ENCODE measurements around the gene KDM7A. TPM values are rescaled to one million over a fixed set of nuclear protein-coding genes. Genes with fewer than 3 reads are reported as not detected.
"Not testable (repeated sequence)": the region's sequence is repeated elsewhere in the genome, so short reads cannot be mapped to it uniquely, and the experiment has no call there.

KDM7A gene
- total and polyA plus RNA-seq, 2 donors, result 6.3 to 14.8 TPM

DNA sequence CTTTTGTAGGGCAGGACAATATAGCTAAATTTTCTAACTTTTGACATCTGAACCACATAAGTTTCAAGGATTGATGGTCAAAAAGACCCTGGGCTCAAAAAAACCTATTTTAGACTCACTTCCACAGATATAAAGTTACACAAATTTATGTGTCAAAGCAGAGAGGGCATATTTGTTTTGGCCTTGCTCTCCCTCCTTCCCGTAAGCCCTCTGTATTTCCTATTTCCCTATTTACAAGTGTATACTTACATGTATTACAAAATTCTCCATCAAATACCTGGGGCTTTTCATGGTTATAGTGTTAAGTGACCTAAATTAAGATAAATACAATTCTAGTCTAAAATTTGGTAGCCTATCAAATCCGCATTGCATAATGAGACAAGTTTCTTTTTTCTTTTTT is 2.6 kb downstream of the KDM7A start:
- Histone ChIP-seq H3K36me3 (ENCODE audit: control insufficient read depth in 2 of 2, insufficient read depth in 2 of 2, low read length in 1 of 2) (no peaks in the 10 kb centered on the region), H3K4me1 (ENCODE audit: control insufficient read depth in 2 of 2, insufficient read depth in 2 of 2, low read length in 2 of 2) (peaks cover 0 to 8% of the 10 kb centered on the region in 2 donors), H3K4me3 (ENCODE audit: low read length in 2 of 2) (no peak overlapping the region), H3K27me3 (ENCODE audit: control insufficient read depth in 2 of 2, insufficient read depth in 1 of 2, low read length in 1 of 2) (peaks cover 10 to 27% of the 10 kb centered on the region in 2 donors), H3K27ac (ENCODE audit: low read depth in 1 of 2, low read length in 1 of 2) (no peak overlapping the region), H3K9me3 (ENCODE audit: control insufficient read depth in 2 of 2, insufficient read depth in 1 of 2, low read length in 1 of 2) (no peaks in the 10 kb centered on the region)
- no peak for DNase-seq (ENCODE audit: low read depth in 6 of 9, low spot score in 9 of 9)
- WGBS, result 95% methylated on average over 2 of the region's 2 CpGs

DNA sequence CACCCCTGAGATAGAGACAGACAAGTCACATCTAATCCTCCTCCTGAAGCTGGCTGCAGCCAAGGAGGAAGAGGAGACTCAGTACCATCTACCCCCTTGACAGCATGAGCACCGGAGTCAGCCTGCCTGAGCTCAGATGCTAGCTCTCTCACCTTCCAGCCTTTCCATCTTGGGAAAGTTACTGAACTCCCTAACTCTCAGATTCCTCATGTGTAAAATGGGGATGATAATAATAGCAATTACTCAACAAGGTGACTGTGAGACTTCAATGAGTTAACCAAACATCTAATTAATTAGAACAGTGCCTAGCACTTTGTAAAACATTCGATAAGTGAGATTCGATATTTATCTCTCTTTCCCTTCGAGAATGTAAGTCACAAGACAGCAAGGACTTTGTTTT is 6.4 kb downstream of the KDM7A start:
- 97% methylated on average over 4 of the region's 4 CpGs for WGBS
- H3K9me3 ChIP-seq (ENCODE audit: control insufficient read depth in 2 of 2, insufficient read depth in 1 of 2, low read length in 1 of 2), result no peaks in the 10 kb centered on the region
- DNase-seq (ENCODE audit: low read depth in 6 of 9, low spot score in 9 of 9), result no peak

GRCh38 chr7:140168816-140169215 is 8.0 kb downstream of the KDM7A start:
- no peak overlapping the region for H3K4me3 ChIP-seq (ENCODE audit: low read length in 2 of 2)
- no peak for DNase-seq (ENCODE audit: low read depth in 6 of 9, low spot score in 9 of 9)
- no peaks in the 10 kb centered on the region for H3K36me3 ChIP-seq (ENCODE audit: control insufficient read depth in 2 of 2, insufficient read depth in 2 of 2, low read length in 1 of 2)
- no peaks in the 10 kb centered on the region for H3K27me3 ChIP-seq (ENCODE audit: control insufficient read depth in 2 of 2, insufficient read depth in 1 of 2, low read length in 1 of 2)
- H3K27ac ChIP-seq (ENCODE audit: low read depth in 1 of 2, low read length in 1 of 2), result no peak overlapping the region
- H3K4me1 ChIP-seq (ENCODE audit: control insufficient read depth in 2 of 2, insufficient read depth in 2 of 2, low read length in 2 of 2), result no peaks in the 10 kb centered on the region
- WGBS, result 92% methylated on average over 2 of the region's 2 CpGs
- H3K9me3 ChIP-seq (ENCODE audit: control insufficient read depth in 2 of 2, insufficient read depth in 1 of 2, low read length in 1 of 2), result no peaks in the 10 kb centered on the region

More for the DNA sequence above, 6.4 kb downstream of the KDM7A start:
- no peaks in the 10 kb centered on the region for H3K36me3 ChIP-seq (ENCODE audit: control insufficient read depth in 2 of 2, insufficient read depth in 2 of 2, low read length in 1 of 2)
- H3K27me3 ChIP-seq (ENCODE audit: control insufficient read depth in 2 of 2, insufficient read depth in 1 of 2, low read length in 1 of 2), result peaks cover 0 to 1% of the 10 kb centered on the region in 2 donors
- H3K4me3 ChIP-seq (ENCODE audit: low read length in 2 of 2), result no peak overlapping the region
- H3K4me1 ChIP-seq (ENCODE audit: control insufficient read depth in 2 of 2, insufficient read depth in 2 of 2, low read length in 2 of 2), result no peaks in the 10 kb centered on the region
- H3K27ac ChIP-seq (ENCODE audit: low read depth in 1 of 2, low read length in 1 of 2), result no peak overlapping the region

GRCh38 chr7:140165422-140165821 is 11.4 kb downstream of the KDM7A start:
- Histone ChIP-seq H3K36me3 (ENCODE audit: control insufficient read depth in 2 of 2, insufficient read depth in 2 of 2, low read length in 1 of 2) (no peaks in the 10 kb centered on the region), H3K27me3 (ENCODE audit: control insufficient read depth in 2 of 2, insufficient read depth in 1 of 2, low read length in 1 of 2) (no peaks in the 10 kb centered on the region), H3K27ac (ENCODE audit: low read depth in 1 of 2, low read length in 1 of 2) (no peak overlapping the region), H3K9me3 (ENCODE audit: control insufficient read depth in 2 of 2, insufficient read depth in 1 of 2, low read length in 1 of 2) (no peaks in the 10 kb centered on the region), H3K4me3 (ENCODE audit: low read length in 2 of 2) (no peak overlapping the region), H3K4me1 (ENCODE audit: control insufficient read depth in 2 of 2, insufficient read depth in 2 of 2, low read length in 2 of 2) (no peaks in the 10 kb centered on the region)
- WGBS, result 94% methylated on average over 3 of the region's 3 CpGs
- DNase-seq (ENCODE audit: low read depth in 6 of 9, low spot score in 9 of 9), result no peak

GRCh38 chr7:140162081-140162480 is 14.7 kb downstream of the KDM7A start:
- H3K4me1 ChIP-seq (ENCODE audit: control insufficient read depth in 2 of 2, insufficient read depth in 2 of 2, low read length in 2 of 2); DNase-seq (ENCODE audit: low read depth in 6 of 9, low spot score in 9 of 9): not testable (repeated sequence)

GRCh38 chr7:140161047-140161446 is 15.7 kb downstream of the KDM7A start:
- Histone ChIP-seq H3K4me3 (ENCODE audit: low read length in 2 of 2) (no peak overlapping the region), H3K4me1 (ENCODE audit: control insufficient read depth in 2 of 2, insufficient read depth in 2 of 2, low read length in 2 of 2) (no peaks in the 10 kb centered on the region), H3K36me3 (ENCODE audit: control insufficient read depth in 2 of 2, insufficient read depth in 2 of 2, low read length in 1 of 2) (no peaks in the 10 kb centered on the region), H3K27ac (ENCODE audit: low read depth in 1 of 2, low read length in 1 of 2) (no peak overlapping the region), H3K27me3 (ENCODE audit: control insufficient read depth in 2 of 2, insufficient read depth in 1 of 2, low read length in 1 of 2) (no peaks in the 10 kb centered on the region), H3K9me3 (ENCODE audit: control insufficient read depth in 2 of 2, insufficient read depth in 1 of 2, low read length in 1 of 2) (no peaks in the 10 kb centered on the region)
- 98% methylated on average over 1 of the region's 1 CpG for WGBS
- no peak for DNase-seq (ENCODE audit: low read depth in 6 of 9, low spot score in 9 of 9)

More at GRCh38 chr7:140162081-140162480, 14.7 kb downstream of the KDM7A start:
- not testable (repeated sequence) for H3K27me3 ChIP-seq (ENCODE audit: control insufficient read depth in 2 of 2, insufficient read depth in 1 of 2, low read length in 1 of 2); H3K27ac ChIP-seq (ENCODE audit: low read depth in 1 of 2, low read length in 1 of 2); H3K36me3 ChIP-seq (ENCODE audit: control insufficient read depth in 2 of 2, insufficient read depth in 2 of 2, low read length in 1 of 2); H3K4me3 ChIP-seq (ENCODE audit: low read length in 2 of 2); H3K9me3 ChIP-seq (ENCODE audit: control insufficient read depth in 2 of 2, insufficient read depth in 1 of 2, low read length in 1 of 2)
- 98% methylated on average over 11 of the region's 11 CpGs for whole genome bisulfite sequencing

GRCh38 chr7:140160308-140160707 is 16.5 kb downstream of the KDM7A start:
- H3K4me1 ChIP-seq (ENCODE audit: control insufficient read depth in 2 of 2, insufficient read depth in 2 of 2, low read length in 2 of 2), result no peaks in the 10 kb centered on the region
- 77% methylated on average over 2 of the region's 2 CpGs for WGBS
- no peak overlapping the region for H3K27ac ChIP-seq (ENCODE audit: low read depth in 1 of 2, low read length in 1 of 2)
- no peaks in the 10 kb centered on the region for H3K9me3 ChIP-seq (ENCODE audit: control insufficient read depth in 2 of 2, insufficient read depth in 1 of 2, low read length in 1 of 2)
- no peak for DNase-seq (ENCODE audit: low read depth in 6 of 9, low spot score in 9 of 9)
- no peaks in the 10 kb centered on the region for H3K27me3 ChIP-seq (ENCODE audit: control insufficient read depth in 2 of 2, insufficient read depth in 1 of 2, low read length in 1 of 2)
- H3K4me3 ChIP-seq (ENCODE audit: low read length in 2 of 2), result no peak overlapping the region
- H3K36me3 ChIP-seq (ENCODE audit: control insufficient read depth in 2 of 2, insufficient read depth in 2 of 2, low read length in 1 of 2), result no peaks in the 10 kb centered on the region

- no peak overlapping the region for H3K4me3 ChIP-seq (ENCODE audit: low read length in 2 of 2)
- WGBS, result 96% methylated on average over 3 of the region's 3 CpGs
- no peak for DNase-seq (ENCODE audit: low read depth in 6 of 9, low spot score in 9 of 9)
- no peaks in the 10 kb centered on the region for H3K4me1 ChIP-seq (ENCODE audit: control insufficient read depth in 2 of 2, insufficient read depth in 2 of 2, low read length in 2 of 2)
- H3K27me3 ChIP-seq (ENCODE audit: control insufficient read depth in 2 of 2, insufficient read depth in 1 of 2, low read length in 1 of 2), result no peaks in the 10 kb centered on the region
- H3K27ac ChIP-seq (ENCODE audit: low read depth in 1 of 2, low read length in 1 of 2), result peak overlapping the region in 1 of 2 donors; percentile 18
- H3K9me3 ChIP-seq (ENCODE audit: control insufficient read depth in 2 of 2, insufficient read depth in 1 of 2, low read length in 1 of 2), result no peaks in the 10 kb centered on the region
- no peaks in the 10 kb centered on the region for H3K36me3 ChIP-seq (ENCODE audit: control insufficient read depth in 2 of 2, insufficient read depth in 2 of 2, low read length in 1 of 2)
These were observed 17.3 kb downstream of the KDM7A start for GRCh38 chr7:140159497-140159896.

DNA sequence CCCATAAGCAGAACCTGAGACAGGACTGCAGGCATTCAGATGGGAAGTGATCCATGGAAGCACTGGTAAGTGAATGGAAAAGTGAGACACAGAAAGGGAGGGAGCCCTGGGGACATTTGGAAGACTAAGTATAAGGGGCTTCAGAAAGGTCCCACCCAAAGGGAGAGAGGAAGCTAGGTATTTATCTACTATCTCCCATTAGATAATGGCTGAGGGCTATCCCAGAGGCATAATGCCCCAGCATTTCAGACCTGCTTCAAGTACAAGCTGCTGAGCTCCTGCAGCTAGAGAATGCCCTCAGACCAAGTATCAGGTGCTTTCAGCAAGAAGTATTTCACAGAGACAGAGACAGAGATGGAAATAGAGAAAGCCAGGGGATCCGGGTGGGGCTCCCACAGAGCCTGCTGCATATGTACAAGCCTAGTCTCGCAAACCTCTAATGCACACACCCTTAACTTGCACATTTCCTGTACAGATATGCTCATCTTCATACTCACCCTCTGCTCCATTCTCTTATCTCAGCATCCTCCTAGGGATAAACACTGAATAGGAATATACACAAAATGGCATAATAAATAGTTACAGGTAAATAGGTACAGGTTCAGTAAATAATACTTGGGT is 20.2 kb downstream of the KDM7A start:
- no peak for DNase-seq (ENCODE audit: low read depth in 6 of 9, low spot score in 9 of 9)
- 95% methylated on average over 2 of the region's 2 CpGs for WGBS
- H3K4me1 ChIP-seq (ENCODE audit: control insufficient read depth in 2 of 2, insufficient read depth in 2 of 2, low read length in 2 of 2), result no peaks in the 10 kb centered on the region

More for the DNA sequence above, 20.2 kb downstream of the KDM7A start:
- Histone ChIP-seq H3K9me3 (ENCODE audit: control insufficient read depth in 2 of 2, insufficient read depth in 1 of 2, low read length in 1 of 2) (no peaks in the 10 kb centered on the region), H3K4me3 (ENCODE audit: low read length in 2 of 2) (no peak overlapping the region), H3K27ac (ENCODE audit: low read depth in 1 of 2, low read length in 1 of 2) (no peak overlapping the region), H3K36me3 (ENCODE audit: control insufficient read depth in 2 of 2, insufficient read depth in 2 of 2, low read length in 1 of 2) (no peaks in the 10 kb centered on the region), H3K27me3 (ENCODE audit: control insufficient read depth in 2 of 2, insufficient read depth in 1 of 2, low read length in 1 of 2) (no peaks in the 10 kb centered on the region)
